Naive thymus-derived CD4-positive, alpha-beta T cell (primary cell): Measurements from ENCODE around the gene VPS13C. TPM values are rescaled to one million over a fixed set of nuclear protein-coding genes. Genes with fewer than 3 reads are reported as not detected.

Source experiments
- ATAC-seq: fragments of 150-1000 bp; cut with Tn5 transposase; 2 replicates; pipeline ENCODE4 v1.10.0; 2021; ENCODE audit warnings: mild to moderate bottlenecking, moderate library complexity
- CTCF ChIA-PET: fragments of 350-600 bp; sonication (Branson Sonifier 250); formaldehyde crosslinking; loops from one replicate; lab custom pipeline; 2021; ENCODE audit warnings: antibody characterized with exemption; lab: Charles Lee
- POLR2A ChIA-PET: fragments of 350-600 bp; sonication (Branson Sonifier 250); formaldehyde crosslinking; loops from one replicate; lab custom pipeline; 2021; ENCODE audit warnings: antibody characterized with exemption, inconsistent platforms; lab: Charles Lee
- DNase-seq, 9 donors: peaks; one replicate each; pipeline versions ENCODE4 v3.0.0 to v3.0.0-alpha.2; 2020 to 2022; ENCODE audit warnings: mixed read lengths in 1 of 9
- H3K27ac ChIP-seq: one replicate; pipeline ENCODE4 v1.7.0; 2013; ENCODE audit warnings: mild to moderate bottlenecking, low read depth, low read length, moderate library complexity
- H3K27me3 ChIP-seq, 2 donors: one replicate each; pipeline ENCODE4 v1.7.0; 2013; ENCODE audit warnings: low read length in 2 of 2, mild to moderate bottlenecking in 2 of 2, moderate library complexity in 2 of 2; ENCODE audit not compliant: control insufficient read depth in 2 of 2, insufficient read depth in 2 of 2
- H3K36me3 ChIP-seq, 3 experiments: 1 replicate in 2 of 3; 2 replicates in 1 of 3; pipeline ENCODE4 v1.7.0; 2013; ENCODE audit warnings: low read length in 3 of 3, mild to moderate bottlenecking in 3 of 3, moderate library complexity in 1 of 3; ENCODE audit not compliant: insufficient read depth in 3 of 3, control insufficient read depth in 2 of 3
- H3K4me1 ChIP-seq, 2 donors: one replicate each; pipeline ENCODE4 v1.7.0; 2013; ENCODE audit warnings: low read length in 2 of 2, mild to moderate bottlenecking in 2 of 2, moderate library complexity in 1 of 2; ENCODE audit not compliant: control insufficient read depth in 2 of 2, insufficient read depth in 2 of 2
- H3K4me3 ChIP-seq: 2 replicates; pipeline ENCODE4 v1.7.0; 2013; ENCODE audit warnings: mild to moderate bottlenecking, low read length
- H3K9me3 ChIP-seq, 3 experiments: 1 replicate in 2 of 3; 2 replicates in 1 of 3; pipeline ENCODE4 v1.7.0; 2013; ENCODE audit warnings: low read length in 3 of 3; ENCODE audit not compliant: control insufficient read depth in 2 of 3
- H3K27ac Mint-ChIP-seq, 9 donors: one replicate each; pipeline ENCODE4 v1.8.0; 2020 to 2022; ENCODE audit warnings: mixed read lengths in 9 of 9, mild to moderate bottlenecking in 8 of 9, moderate library complexity in 5 of 9, inconsistent platforms in 2 of 9
- H3K27me3 Mint-ChIP-seq, 5 donors: one replicate each; pipeline ENCODE4 v1.8.0; 2021 to 2022; ENCODE audit warnings: mixed read lengths in 5 of 5, mild to moderate bottlenecking in 1 of 5
- H3K36me3 Mint-ChIP-seq, 5 donors: one replicate each; pipeline ENCODE4 v1.8.0; 2020 to 2022; ENCODE audit warnings: mixed read lengths in 5 of 5, mild to moderate bottlenecking in 3 of 5, inconsistent platforms in 1 of 5
- H3K4me1 Mint-ChIP-seq, 7 donors: one replicate each; pipeline ENCODE4 v1.8.0; 2020 to 2022; ENCODE audit warnings: mixed read lengths in 7 of 7, mild to moderate bottlenecking in 3 of 7, inconsistent platforms in 1 of 7
- H3K4me3 Mint-ChIP-seq, 10 donors: one replicate each; pipeline ENCODE4 v1.8.0; 2020 to 2022; ENCODE audit warnings: mild to moderate bottlenecking in 10 of 10, mixed read lengths in 10 of 10, moderate library complexity in 6 of 10, inconsistent platforms in 2 of 10
- H3K9me3 Mint-ChIP-seq, 11 donors: one replicate each; pipeline ENCODE4 v1.8.0; 2020 to 2022; ENCODE audit warnings: mixed read lengths in 11 of 11, mild to moderate bottlenecking in 4 of 11, inconsistent platforms in 1 of 11, moderate library complexity in 1 of 11
- intact Hi-C, 2 donors: fragments of 100-400 bp; cut with micrococcal nuclease; formaldehyde crosslinking; loops; one replicate each; pipeline ENCODE4 v1.15.1; 2023
- polyA plus RNA-seq, 2 donors: library from polyadenylated mRNA; unstranded; fragments of 300-500 nt; fragmentation: Illumina TruSeq; gene quantifications; one replicate each; pipeline ENCODE4 v1.2.3, GENCODE V29; 2021
- total RNA-seq, 6 experiments: library from RNA in 5 of 6; stranded (reverse) in 5 of 6; gene quantifications; 1 replicate in 5 of 6; 2 replicates in 1 of 6; pipeline ENCODE4 v1.2.3 and lab custom pipeline; 2021 to 2026

VPS13C gene
- total and polyA plus RNA-seq, 7 experiments from 2014 or later, result 12.7 to 159 (median 108) TPM

- Mint-ChIP-seq H3K27me3 (peaks cover 10 to 21% (median 17%) of the 10 kb centered on the region in 5 donors), H3K4me3 (no peak overlapping the region), H3K9me3 (no peaks in the 10 kb centered on the region), H3K36me3 (no peaks in the 10 kb centered on the region), H3K4me1 (peaks cover 0 to 6% (median 4%) of the 10 kb centered on the region in 7 donors), H3K27ac (no peak overlapping the region)
- Histone ChIP-seq H3K4me3 (no peak overlapping the region), H3K36me3 (no peaks in the 10 kb centered on the region), H3K27ac (no peak overlapping the region), H3K27me3 (no peaks in the 10 kb centered on the region), H3K9me3 (no peaks in the 10 kb centered on the region), H3K4me1 (no peaks in the 10 kb centered on the region)
- ATAC-seq (no peak), DNase-seq (no peak)
- ChIA-PET POLR2A (no interaction called here), CTCF (interaction anchor here (0.9 to 1.0 kb wide), 2 partner anchors 15 to 41 kb away, joined by 3 read pairs; no protein-coding TSS in a partner anchor)
- intact Hi-C loops, result loop anchor here (5.0 to 10.0 kb wide), 4 partner anchors 917 to 1327 kb away; no protein-coding TSS in a partner anchor
These were observed 228.7 kb downstream of the VPS13C start for GRCh38 chr15:61831505-61831921.

DNA sequence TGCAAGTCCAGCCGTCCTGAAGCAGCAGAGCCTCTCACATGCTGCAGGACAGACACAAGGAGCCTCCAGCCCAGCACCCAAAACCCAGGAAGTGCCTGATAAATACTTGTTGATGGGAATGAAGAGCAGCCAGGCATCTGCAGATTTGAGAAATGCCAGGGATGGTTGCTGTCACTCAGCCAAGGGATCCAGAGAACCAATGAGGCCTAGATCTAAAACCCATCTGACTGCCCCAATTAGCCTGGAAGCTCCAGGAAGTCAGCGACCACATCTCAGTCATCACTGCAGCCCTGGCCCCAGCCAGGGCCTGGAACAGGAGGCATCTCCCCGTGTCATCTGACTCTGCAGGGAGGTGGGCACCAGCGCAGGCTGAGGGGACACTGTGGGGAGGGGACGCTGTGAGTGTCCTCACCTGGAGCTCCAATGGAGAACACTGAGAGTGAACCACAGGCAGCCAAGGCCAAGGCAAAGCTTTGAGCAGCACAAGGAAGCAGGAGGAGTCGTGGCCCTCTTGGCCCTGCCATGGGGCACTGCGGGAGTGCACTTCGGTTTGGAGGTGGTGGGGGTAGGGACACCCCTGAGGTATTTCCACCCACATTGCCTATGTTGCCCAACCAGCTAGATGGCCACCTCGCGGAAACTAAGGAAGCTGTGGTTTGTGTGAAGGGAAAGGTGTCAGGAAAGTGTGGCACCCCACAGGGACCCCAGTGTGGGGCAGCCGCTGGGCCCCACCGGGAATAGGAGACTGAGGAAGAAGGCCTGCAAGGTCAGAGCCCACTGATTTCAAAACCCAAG is 229.5 kb downstream of the VPS13C start:
- H3K27ac Mint-ChIP-seq, result no peak overlapping the region
- no peaks in the 10 kb centered on the region for H3K4me1 ChIP-seq
- no peak overlapping the region for H3K4me3 ChIP-seq
- no peak for ATAC-seq
- peaks cover 10 to 21% (median 17%) of the 10 kb centered on the region in 5 donors for H3K27me3 Mint-ChIP-seq
- H3K36me3 ChIP-seq, result no peaks in the 10 kb centered on the region
- no peak for DNase-seq
- no peaks in the 10 kb centered on the region for H3K36me3 Mint-ChIP-seq
- no peak overlapping the region for H3K27ac ChIP-seq
- no peaks in the 10 kb centered on the region for H3K9me3 Mint-ChIP-seq
- no peak overlapping the region for H3K4me3 Mint-ChIP-seq
- ChIA-PET CTCF (no interaction called here), POLR2A (no interaction called here)
- H3K9me3 ChIP-seq, result no peaks in the 10 kb centered on the region
- peaks cover 0 to 6% (median 4%) of the 10 kb centered on the region in 7 donors for H3K4me1 Mint-ChIP-seq
- no peaks in the 10 kb centered on the region for H3K27me3 ChIP-seq
- intact Hi-C loops, result loop anchor here (5.0 to 10.0 kb wide), 4 partner anchors 916 to 1326 kb away; no protein-coding TSS in a partner anchor

DNA sequence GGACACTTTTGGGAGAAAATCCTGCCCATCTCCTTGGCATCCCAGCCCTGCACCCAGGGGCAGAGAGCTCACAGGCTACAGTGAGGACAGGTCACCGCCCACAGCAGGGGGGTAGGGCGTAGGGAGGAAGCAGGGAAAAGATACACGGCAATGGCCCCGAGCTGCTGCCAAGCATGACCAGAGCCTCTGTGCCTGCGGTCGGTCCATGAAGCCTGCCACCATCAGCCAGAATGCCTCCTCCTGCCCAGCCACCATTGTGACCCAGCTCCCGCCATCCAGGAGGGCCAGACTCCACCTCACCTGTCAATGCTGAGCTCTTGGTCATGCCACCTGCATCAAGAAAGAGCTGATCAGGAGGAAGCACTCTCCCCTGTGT is 230.7 kb downstream of the VPS13C start:
- Mint-ChIP-seq H3K27me3 (peaks cover 13 to 21% (median 18%) of the 10 kb centered on the region in 5 donors), H3K9me3 (no peaks in the 10 kb centered on the region), H3K4me3 (no peak overlapping the region), H3K27ac (no peak overlapping the region), H3K36me3 (no peaks in the 10 kb centered on the region), H3K4me1 (peaks cover 0 to 6% (median 3%) of the 10 kb centered on the region in 7 donors)
- no peak for DNase-seq
- Histone ChIP-seq H3K4me1 (no peaks in the 10 kb centered on the region), H3K27ac (no peak overlapping the region), H3K4me3 (no peak overlapping the region), H3K27me3 (no peaks in the 10 kb centered on the region), H3K36me3 (no peaks in the 10 kb centered on the region), H3K9me3 (no peaks in the 10 kb centered on the region)
- ChIA-PET CTCF (interaction anchor here (1.2 kb wide), 1 partner anchor 13 kb away, joined by 3 read pairs; no protein-coding TSS in a partner anchor), POLR2A (no interaction called here)
- intact Hi-C loops, result no loop called here
- ATAC-seq, result no peak

- Histone ChIP-seq H3K4me1 (no peaks in the 10 kb centered on the region), H3K27me3 (no peaks in the 10 kb centered on the region), H3K36me3 (no peaks in the 10 kb centered on the region), H3K27ac (no peak overlapping the region), H3K9me3 (no peaks in the 10 kb centered on the region), H3K4me3 (no peak overlapping the region)
- ChIA-PET POLR2A (no interaction called here), CTCF (interaction anchor here (1.2 kb wide), 1 partner anchor 12 kb away, joined by 3 read pairs; no protein-coding TSS in a partner anchor)
- intact Hi-C loops, result no loop called here
- Mint-ChIP-seq H3K4me3 (no peak overlapping the region), H3K27ac (no peak overlapping the region), H3K36me3 (peaks cover 0 to under 1% (median 0%) of the 10 kb centered on the region in 5 donors), H3K27me3 (peaks cover 13 to 19% (median 16%) of the 10 kb centered on the region in 5 donors), H3K4me1 (peaks cover 0 to 3% (median 2%) of the 10 kb centered on the region in 7 donors), H3K9me3 (no peaks in the 10 kb centered on the region)
- no peak for ATAC-seq
- no peak for DNase-seq
These were observed 231.3 kb downstream of the VPS13C start for GRCh38 chr15:61828860-61829513.

GRCh38 chr15:61828008-61828407 is 232.2 kb downstream of the VPS13C start:
- CTCF ChIA-PET, result no interaction called here
- no peaks in the 10 kb centered on the region for H3K4me1 ChIP-seq
- H3K27ac Mint-ChIP-seq, result no peak overlapping the region
- H3K27me3 ChIP-seq, result no peaks in the 10 kb centered on the region
- H3K9me3 Mint-ChIP-seq, result no peaks in the 10 kb centered on the region
- H3K27me3 Mint-ChIP-seq, result peaks cover 4 to 16% (median 14%) of the 10 kb centered on the region in 5 donors
- no peak for DNase-seq
- H3K9me3 ChIP-seq, result no peaks in the 10 kb centered on the region
- ATAC-seq, result no peak
- H3K4me3 Mint-ChIP-seq, result no peak overlapping the region
- no peaks in the 10 kb centered on the region for H3K36me3 ChIP-seq
- H3K4me3 ChIP-seq, result no peak overlapping the region
- H3K36me3 Mint-ChIP-seq, result peaks cover 0 to 3% (median 0%) of the 10 kb centered on the region in 5 donors
- intact Hi-C loops, result no loop called here
- no peaks in the 10 kb centered on the region for H3K4me1 Mint-ChIP-seq
- no peak overlapping the region for H3K27ac ChIP-seq
- POLR2A ChIA-PET, result no interaction called here

DNA sequence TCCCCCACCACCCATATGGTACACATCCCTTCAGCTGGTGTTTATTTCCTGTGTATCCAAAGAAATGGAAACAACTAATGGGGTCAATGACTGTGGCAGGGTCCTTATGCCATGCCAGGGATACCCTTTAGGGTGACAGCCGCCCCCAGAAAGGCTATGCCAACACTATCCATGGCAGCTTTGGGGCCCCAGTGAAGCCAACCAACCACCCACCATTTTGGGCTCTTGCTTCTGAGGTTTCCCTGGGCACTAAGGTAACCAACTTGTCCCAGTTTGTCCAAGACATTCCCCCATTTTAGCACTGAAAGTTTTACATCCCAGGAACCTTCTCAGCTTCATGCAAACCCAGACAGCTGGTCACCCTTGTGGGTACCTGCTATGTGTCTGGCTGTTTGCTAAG is 233.1 kb downstream of the VPS13C start:
- H3K4me3 ChIP-seq, result no peak overlapping the region
- H3K36me3 ChIP-seq, result no peaks in the 10 kb centered on the region
- ATAC-seq (no peak), DNase-seq (no peak)
- Mint-ChIP-seq H3K9me3 (no peaks in the 10 kb centered on the region), H3K36me3 (peaks cover 0 to 3% (median 0%) of the 10 kb centered on the region in 5 donors), H3K4me3 (no peak overlapping the region), H3K4me1 (no peaks in the 10 kb centered on the region), H3K27me3 (peaks cover 4 to 14% (median 11%) of the 10 kb centered on the region in 5 donors), H3K27ac (no peak overlapping the region)
- ChIA-PET CTCF (interaction anchor here (1.0 kb wide), 1 partner anchor 8 kb away, joined by 4 read pairs; no protein-coding TSS in a partner anchor), POLR2A (no interaction called here)
- no peaks in the 10 kb centered on the region for H3K27me3 ChIP-seq
- intact Hi-C loops, result no loop called here
- no peaks in the 10 kb centered on the region for H3K4me1 ChIP-seq
- no peaks in the 10 kb centered on the region for H3K9me3 ChIP-seq
- no peak overlapping the region for H3K27ac ChIP-seq
